ENCODE measurements around the gene LSM12. TPM values are rescaled to one million over a fixed set of nuclear protein-coding genes. Genes with fewer than 3 reads are reported as not detected.
"Not testable (repeated sequence)": the region's sequence is repeated elsewhere in the genome, so short reads cannot be mapped to it uniquely, and the experiment has no call there.

LSM12 gene
- total RNA-seq, 3 donors from 2014 or later, result 77.6 to 88.2 (median 85.9) TPM

- Mint-ChIP-seq H3K27me3 (ENCODE audit: low read depth) (peaks cover 2% of the 10 kb centered on the region), H3K4me3 (peak overlapping the region; percentile 82), H3K36me3 (ENCODE audit: insufficient read depth) (peaks cover 7% of the 10 kb centered on the region), H3K9me3 (no peaks in the 10 kb centered on the region), H3K4me1 (ENCODE audit: low read depth) (peaks cover 23% of the 10 kb centered on the region)
- DNase-seq (no peak), ATAC-seq (peak in 1 of 2 donors; percentile 15)
Observed at GRCh38 chr17:44005527-44006271, 60.8 kb downstream of the LSM12 start.

GRCh38 chr17:44004761-44005526 is 61.5 kb downstream of the LSM12 start:
- no peak for DNase-seq
- Mint-ChIP-seq H3K36me3 (ENCODE audit: insufficient read depth) (peaks cover 4% of the 10 kb centered on the region), H3K4me1 (ENCODE audit: low read depth) (peaks cover 23% of the 10 kb centered on the region), H3K9me3 (no peaks in the 10 kb centered on the region), H3K4me3 (peak overlapping the region; percentile 24), H3K27me3 (ENCODE audit: low read depth) (peaks cover 2% of the 10 kb centered on the region)
- no peak for ATAC-seq

- Mint-ChIP-seq H3K9me3 (no peaks in the 10 kb centered on the region), H3K4me1 (ENCODE audit: low read depth) (peaks cover 23% of the 10 kb centered on the region), H3K4me3 (peak within 1 kb of the TSS; percentile 24), H3K27me3 (ENCODE audit: low read depth) (peaks cover 2% of the 10 kb centered on the region), H3K36me3 (ENCODE audit: insufficient read depth) (no peaks in the 10 kb centered on the region)
- no peak for DNase-seq
- ATAC-seq, result no peak
Observed at GRCh38 chr17:44004077-44004760, 62.3 kb downstream of the LSM12 start, which contains the start of gene NAGS. TSS of gene NAGS (plus strand) at chr17:44004622. CDS start at chr17:44004664, 42 bp downstream.

- Mint-ChIP-seq H3K4me1 (ENCODE audit: low read depth) (peaks cover 14% of the 10 kb centered on the region), H3K36me3 (ENCODE audit: insufficient read depth) (no peaks in the 10 kb centered on the region), H3K4me3 (no peak overlapping the region), H3K9me3 (no peaks in the 10 kb centered on the region), H3K27me3 (ENCODE audit: low read depth) (peaks cover 2% of the 10 kb centered on the region)
- ATAC-seq, result no peak
- DNase-seq, result no peak
Observed at GRCh38 chr17:44002141-44002848, 64.2 kb downstream of the LSM12 start.

- no peak for DNase-seq
- Mint-ChIP-seq H3K36me3 (ENCODE audit: insufficient read depth) (no peaks in the 10 kb centered on the region), H3K9me3 (no peaks in the 10 kb centered on the region)
Observed at GRCh38 chr17:44001461-44001920, 65.0 kb downstream of the LSM12 start.

GRCh38 chr17:44000871-44001460 is 65.5 kb downstream of the LSM12 start:
- peaks cover 3% of the 10 kb centered on the region for H3K4me1 Mint-ChIP-seq (ENCODE audit: low read depth)
- no peak for DNase-seq
- peaks cover 7% of the 10 kb centered on the region for H3K27me3 Mint-ChIP-seq (ENCODE audit: low read depth)
- H3K36me3 Mint-ChIP-seq (ENCODE audit: insufficient read depth), result no peaks in the 10 kb centered on the region
- H3K9me3 Mint-ChIP-seq, result no peaks in the 10 kb centered on the region
- no peak for ATAC-seq
- H3K4me3 Mint-ChIP-seq, result no peak overlapping the region

More at GRCh38 chr17:44001461-44001920, 65.0 kb downstream of the LSM12 start:
- H3K4me3 Mint-ChIP-seq, result no peak overlapping the region
- peaks cover 6% of the 10 kb centered on the region for H3K27me3 Mint-ChIP-seq (ENCODE audit: low read depth)
- peaks cover 8% of the 10 kb centered on the region for H3K4me1 Mint-ChIP-seq (ENCODE audit: low read depth)
- no peak for ATAC-seq

GRCh38 chr17:44000141-44000860 is 66.2 kb downstream of the LSM12 start:
- ATAC-seq (no peak), DNase-seq (no peak)
- H3K9me3 Mint-ChIP-seq, result no peaks in the 10 kb centered on the region
- H3K36me3 Mint-ChIP-seq (ENCODE audit: insufficient read depth), result no peaks in the 10 kb centered on the region
- H3K4me1 Mint-ChIP-seq (ENCODE audit: low read depth), result peaks cover 2% of the 10 kb centered on the region
- peaks cover 11% of the 10 kb centered on the region for H3K27me3 Mint-ChIP-seq (ENCODE audit: low read depth)
- H3K4me3 Mint-ChIP-seq, result no peak overlapping the region

- Mint-ChIP-seq H3K9me3 (no peaks in the 10 kb centered on the region), H3K4me3 (no peak overlapping the region), H3K27me3 (ENCODE audit: low read depth) (peaks cover 21% of the 10 kb centered on the region), H3K36me3 (ENCODE audit: insufficient read depth) (no peaks in the 10 kb centered on the region), H3K4me1 (ENCODE audit: low read depth) (no peaks in the 10 kb centered on the region)
- ATAC-seq, result no peak
- no peak for DNase-seq
Observed at GRCh38 chr17:43999024-43999423, 67.4 kb downstream of the LSM12 start.

- DNase-seq (no peak), ATAC-seq (no peak)
- peaks cover 21% of the 10 kb centered on the region for H3K27me3 Mint-ChIP-seq (ENCODE audit: low read depth)
- H3K9me3 Mint-ChIP-seq, result no peaks in the 10 kb centered on the region
- no peaks in the 10 kb centered on the region for H3K36me3 Mint-ChIP-seq (ENCODE audit: insufficient read depth)
- no peak overlapping the region for H3K4me3 Mint-ChIP-seq
- no peaks in the 10 kb centered on the region for H3K4me1 Mint-ChIP-seq (ENCODE audit: low read depth)
Observed at GRCh38 chr17:43998552-43998951, 67.9 kb downstream of the LSM12 start.

- peaks cover 21% of the 10 kb centered on the region for H3K27me3 Mint-ChIP-seq (ENCODE audit: low read depth)
- H3K36me3 Mint-ChIP-seq (ENCODE audit: insufficient read depth); ATAC-seq; H3K4me3 Mint-ChIP-seq; DNase-seq; H3K9me3 Mint-ChIP-seq; H3K4me1 Mint-ChIP-seq (ENCODE audit: low read depth): not testable (repeated sequence)
Observed at GRCh38 chr17:43997180-43997579, 69.3 kb downstream of the LSM12 start.

GRCh38 chr17:43995150-43995471 is 71.4 kb downstream of the LSM12 start:
- Mint-ChIP-seq H3K27me3 (ENCODE audit: low read depth) (peaks cover 21% of the 10 kb centered on the region), H3K4me3 (peak overlapping the region; percentile 42), H3K4me1 (ENCODE audit: low read depth) (no peaks in the 10 kb centered on the region), H3K9me3 (no peaks in the 10 kb centered on the region), H3K36me3 (ENCODE audit: insufficient read depth) (no peaks in the 10 kb centered on the region)
- ATAC-seq, result no peak
- DNase-seq, result no peak

- Mint-ChIP-seq H3K27me3 (ENCODE audit: low read depth) (peaks cover 21% of the 10 kb centered on the region), H3K9me3 (no peaks in the 10 kb centered on the region), H3K4me1 (ENCODE audit: low read depth) (no peaks in the 10 kb centered on the region), H3K4me3 (peak overlapping the region; percentile 42), H3K36me3 (ENCODE audit: insufficient read depth) (no peaks in the 10 kb centered on the region)
- ATAC-seq, result peak; percentile 68 to 92
- peak; percentile 63 for DNase-seq
Observed at GRCh38 chr17:43994272-43995149, 72.0 kb downstream of the LSM12 start.

Data from activated T-cell treated with anti-CD3 and anti-CD28 coated beads, Interleukin-2, amount 50 U/mL, for 4 hours (primary cell).